SH-SY5Y (cell line): ENCODE data around the gene MEIS2.

Experiments used
- GATA2 ChIP-seq: IDR thresholded peaks from 2 replicates; pipeline ENCODE4 v1.6.1; 2011; ENCODE audit warnings: mild to moderate bottlenecking, low read depth, low read length
- GATA3 ChIP-seq: IDR thresholded peaks from 2 replicates; pipeline ENCODE4 v1.6.1; 2011; ENCODE audit warnings: low read depth, mild to moderate bottlenecking, low read length, moderate library complexity

DNA sequence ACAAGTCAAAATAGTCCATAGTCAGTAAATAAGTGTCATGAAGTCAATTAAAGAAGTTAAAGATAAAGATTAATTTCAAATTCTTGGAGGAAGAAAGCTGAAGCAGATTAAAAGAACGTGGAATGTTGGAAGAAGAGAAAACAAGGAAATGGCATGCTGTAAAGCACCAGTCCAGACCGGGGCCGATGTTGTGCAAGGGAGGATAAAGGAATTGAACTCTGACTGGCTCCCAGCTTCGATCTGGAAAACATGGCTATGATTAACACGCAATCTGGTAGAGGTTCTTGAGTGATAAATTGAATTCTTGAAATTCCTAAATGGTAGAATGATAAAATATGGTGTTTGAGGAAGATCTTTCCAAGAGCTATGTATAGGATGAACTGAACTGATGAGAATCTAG, 194.4 kb downstream of the MEIS2 start:
- TF ChIP-seq GATA3 (no peak), GATA2 (no peak)
